Endothelial cell of umbilical vein (primary cell): Measurements from ENCODE around the gene TBX4. TPM values are rescaled to one million over a fixed set of nuclear protein-coding genes. Genes with fewer than 3 reads are reported as not detected.

Experiments
- BruUV-seq: library from RNA; stranded (reverse); fragments of 400-500 nt; replicated peaks from 2 replicates; lab custom pipeline; 2021; lab: Mats Ljungman, UMichigan
- CTCF ChIA-PET: fragments of 300-600, 350-600 bp; sonication (Branson Sonifier 250); formaldehyde crosslinking; loops from one replicate; lab custom pipeline; 2021; ENCODE audit warnings: antibody characterized with exemption, inconsistent platforms; lab: Charles Lee
- POLR2A ChIA-PET: fragments of 300-600, 350-600 bp; sonication (Branson Sonifier 250); formaldehyde crosslinking; loops from one replicate; lab custom pipeline; 2021; ENCODE audit warnings: antibody characterized with exemption, inconsistent platforms; lab: Charles Lee
- DNase-seq: peaks from one replicate; pipeline ENCODE4 v3.0.0-alpha.2; 2011; ENCODE audit warnings: low read depth, low spot score
- FAIRE-seq: peaks from 2 replicates; lab custom pipeline; 2011; peaks lifted over from hg19 to GRCh38; lab: Jason Lieb, UNC
- H2AFZ ChIP-seq: 2 replicates; pipeline ENCODE4 v1.6.0; 2012; ENCODE audit warnings: low read depth, low read length, control low read depth, inconsistent platforms
- H3K27ac ChIP-seq: 2 replicates; pipeline ENCODE4 v1.5.1; 2011; ENCODE audit warnings: low read depth, mild to moderate bottlenecking, control low read depth, low read length, moderate library complexity; ENCODE audit not compliant: insufficient read depth
- H3K27me3 ChIP-seq, 2 experiments: 2 replicates each; pipeline versions ENCODE4 v1.6.0 to v1.6.1; 2011; ENCODE audit warnings: low read length in 2 of 2, mixed read lengths in 1 of 2; ENCODE audit not compliant: control insufficient read depth in 2 of 2, insufficient read depth in 2 of 2
- H3K36me3 ChIP-seq, 2 experiments: 2 replicates in 1 of 2; 3 replicates in 1 of 2; pipeline ENCODE4 v1.5.1; 2011; ENCODE audit warnings: low read length in 2 of 2, mild to moderate bottlenecking in 1 of 2, moderate library complexity in 1 of 2; ENCODE audit not compliant: control insufficient read depth in 2 of 2, insufficient read depth in 2 of 2; ENCODE audit errors: extremely low read depth in 1 of 2
- H3K4me1 ChIP-seq: 3 replicates; pipeline ENCODE4 v1.5.1; 2011; ENCODE audit warnings: mild to moderate bottlenecking, low read length; ENCODE audit not compliant: control insufficient read depth, insufficient read depth; ENCODE audit errors: extremely low read depth
- H3K4me2 ChIP-seq: 2 replicates; pipeline ENCODE4 v1.6.1; 2011; ENCODE audit warnings: low read length, control low read depth, mixed read lengths; ENCODE audit not compliant: insufficient read depth
- H3K4me3 ChIP-seq, 3 experiments: fragments of 200-600 bp in 1 of 3; sonication (generic), shearing (Covaris generic) in 1 of 3; replicated peaks in 1 of 3; 2 replicates each; pipeline ENCODE4 v1.5.1; 2011 to 2016; ENCODE audit warnings: control low read depth in 3 of 3, low read length in 3 of 3, mild to moderate bottlenecking in 2 of 3, inconsistent platforms in 1 of 3, low read depth in 1 of 3, moderate library complexity in 1 of 3; ENCODE audit not compliant: insufficient read depth in 1 of 3
- H3K79me2 ChIP-seq: 2 replicates; pipeline ENCODE4 v1.6.0; 2012; ENCODE audit warnings: low read length, inconsistent platforms; ENCODE audit not compliant: control insufficient read depth, insufficient read depth
- H3K9ac ChIP-seq: replicated peaks from 2 replicates; pipeline ENCODE3; 2011; ENCODE audit warnings: low read length, control low read depth; ENCODE audit not compliant: insufficient read depth; ENCODE audit errors: extremely low read depth
- H3K9me1 ChIP-seq: replicated peaks from 3 replicates; pipeline ENCODE4 v1.6.0; 2011; ENCODE audit warnings: mild to moderate bottlenecking, low read length; ENCODE audit not compliant: control insufficient read depth, insufficient read depth; ENCODE audit errors: extremely low read depth
- H3K9me3 ChIP-seq: replicated peaks from 2 replicates; pipeline ENCODE4 v1.5.1; 2012; ENCODE audit warnings: low read length, inconsistent platforms; ENCODE audit not compliant: control insufficient read depth, insufficient read depth
- H4K20me1 ChIP-seq: replicated peaks from 2 replicates; pipeline ENCODE3; 2011; ENCODE audit warnings: mild to moderate bottlenecking, low read length; ENCODE audit not compliant: control insufficient read depth, insufficient read depth; ENCODE audit errors: extremely low read depth
- EZH2 ChIP-seq: IDR thresholded peaks from 2 replicates; pipeline ENCODE4 v1.6.1; 2012; ENCODE audit warnings: borderline replicate concordance, low read depth, mild to moderate bottlenecking, moderate library complexity, low read length, inconsistent platforms; ENCODE audit not compliant: severe bottlenecking
- FOS ChIP-seq: IDR thresholded peaks from 2 replicates; pipeline ENCODE4 v1.6.1; 2011; ENCODE audit warnings: mild to moderate bottlenecking, low read length, moderate library complexity, borderline replicate concordance; ENCODE audit not compliant: insufficient read depth
- GATA2 ChIP-seq: IDR thresholded peaks from 2 replicates; pipeline ENCODE4 v1.7.0; 2011; ENCODE audit warnings: low read depth, mild to moderate bottlenecking, moderate library complexity, mixed read lengths, low read length; ENCODE audit not compliant: insufficient read length, insufficient read depth
- JUN ChIP-seq: IDR thresholded peaks from 2 replicates; pipeline ENCODE4 v1.6.1; 2011; ENCODE audit warnings: borderline replicate concordance, low read depth; ENCODE audit not compliant: insufficient read length, insufficient read depth
- MYC ChIP-seq: IDR thresholded peaks from one replicate; pipeline ENCODE4 v1.6.1; 2011; ENCODE audit warnings: mild to moderate bottlenecking, low read depth, low read length
- POLR2A ChIP-seq: IDR thresholded peaks from 2 replicates; pipeline ENCODE4 v1.6.1; 2012; ENCODE audit warnings: low read depth, mild to moderate bottlenecking, control low read depth, low read length
- POLR2AphosphoS5 ChIP-seq: IDR thresholded peaks from 2 replicates; pipeline ENCODE4 v1.6.1; 2012; ENCODE audit warnings: low read depth, mild to moderate bottlenecking, control low read depth, low read length, moderate library complexity; ENCODE audit not compliant: insufficient read depth
- dilution Hi-C: fragments of 300-500 bp; cut with MboI; formaldehyde crosslinking; loops from one replicate; pipeline ENCODE4 v1.15.0; 2019; ENCODE audit warnings: low sequenced_read_pairs; ENCODE audit not compliant: extremely low pct_ligation_motif_present
- intact Hi-C: fragments of 100-400 bp; cut with micrococcal nuclease; formaldehyde crosslinking; loops from one replicate; pipeline ENCODE4 v1.10.0; 2022
- polyA plus RNA-seq, 4 experiments: library from polyadenylated mRNA; depleted of rRNA in 3 of 4; stranded (reverse) in 3 of 4; unstranded in 1 of 4; fragments of >200 nt; gene quantifications; 2 replicates each; pipeline versions ENCODE4 v1.2.1 to v1.2.3, GENCODE V29; 2011 to 2012; ENCODE audit warnings: missing spikeins in 1 of 4
- total RNA-seq: library from RNA; stranded (reverse); gene quantifications from 2 replicates; pipeline ENCODE4 v1.2.3, GENCODE V29; 2021
- TF ChIP-seq, protein P1 (sequence below), 2 donors: IDR thresholded peaks; 1 replicate in 1 of 2; 2 replicates in 1 of 2; pipeline ENCODE4 v1.5.1; 2011; ENCODE audit warnings: low read length in 2 of 2, mild to moderate bottlenecking in 2 of 2, moderate library complexity in 2 of 2, control low read depth in 1 of 2, inconsistent platforms in 1 of 2, low read depth in 1 of 2; ENCODE audit not compliant: insufficient read depth in 1 of 2; ENCODE audit errors: extremely low read depth in 1 of 2
- TF ChIP-seq, protein P2 (sequence below): IDR thresholded peaks from 2 replicates; pipeline ENCODE4 v1.6.1; 2011; ENCODE audit not compliant: insufficient read depth, insufficient read length

TBX4 gene
- total and polyA plus RNA-seq, 2 donors (not counting 3 experiments of a cell fraction or from before 2014, with no cell fraction given): not detected

DNA sequence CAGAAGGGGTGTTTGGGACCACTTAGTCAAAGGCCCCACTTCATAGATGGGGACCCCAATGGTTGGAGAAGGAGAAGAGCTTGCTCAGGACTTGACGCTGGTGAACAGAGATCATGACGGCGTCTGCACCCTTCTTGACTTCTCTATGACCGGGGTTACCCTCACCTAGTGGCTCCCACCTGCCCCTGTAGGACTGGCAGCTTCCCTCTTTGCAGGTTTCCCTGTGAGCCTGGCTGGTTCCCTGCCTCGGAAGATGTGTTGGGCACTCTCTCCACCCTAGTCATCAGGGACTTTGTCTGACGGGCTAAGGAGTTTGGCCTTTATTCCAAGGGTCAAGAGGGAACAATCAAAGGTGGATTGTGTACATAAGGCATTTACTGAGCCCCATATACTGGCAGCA, 22.7 kb downstream of the TBX4 start:
- BruUV-seq: no TSS peak

DNA sequence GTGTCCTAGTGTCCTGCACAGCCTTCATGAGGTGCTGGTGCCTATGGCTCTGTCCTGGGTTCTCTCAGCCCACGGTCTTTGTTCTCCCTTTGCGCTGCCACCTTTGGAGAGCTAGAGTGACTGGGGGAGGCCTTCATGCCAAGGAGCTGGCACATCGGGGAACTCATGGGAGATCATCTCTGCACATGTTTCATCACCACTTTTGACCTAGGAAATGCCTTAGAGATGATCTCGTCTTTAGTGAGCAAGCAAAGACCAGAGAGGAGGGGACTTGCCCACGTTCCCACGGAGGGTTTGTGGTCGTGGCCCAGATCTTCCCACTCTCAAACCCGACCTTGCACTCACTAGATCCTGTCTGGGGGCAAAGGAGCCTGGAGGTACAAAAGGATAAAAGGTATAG, 23.5 kb downstream of the TBX4 start:
- no peak for DNase-seq
- H3K9me3 ChIP-seq: no peaks in the 10 kb centered on the region
- no peak overlapping the region for H3K9ac ChIP-seq
- dilution Hi-C loops (no loop called here), intact Hi-C loops (no loop called here)
- no peak overlapping the region for H3K4me2 ChIP-seq
- no peaks in the 10 kb centered on the region for H3K79me2 ChIP-seq
- H3K4me3 ChIP-seq: no peak overlapping the region
- H2AFZ ChIP-seq: no peak overlapping the region
- no peaks in the 10 kb centered on the region for H4K20me1 ChIP-seq
- no peaks in the 10 kb centered on the region for H3K36me3 ChIP-seq
- TF ChIP-seq GATA2 (no peak), MYC (no peak), FOS (no peak), POLR2AphosphoS5 (no peak), POLR2A (no peak), JUN (no peak), EZH2 (no peak)
- TF ChIP-seq, protein P1, sequence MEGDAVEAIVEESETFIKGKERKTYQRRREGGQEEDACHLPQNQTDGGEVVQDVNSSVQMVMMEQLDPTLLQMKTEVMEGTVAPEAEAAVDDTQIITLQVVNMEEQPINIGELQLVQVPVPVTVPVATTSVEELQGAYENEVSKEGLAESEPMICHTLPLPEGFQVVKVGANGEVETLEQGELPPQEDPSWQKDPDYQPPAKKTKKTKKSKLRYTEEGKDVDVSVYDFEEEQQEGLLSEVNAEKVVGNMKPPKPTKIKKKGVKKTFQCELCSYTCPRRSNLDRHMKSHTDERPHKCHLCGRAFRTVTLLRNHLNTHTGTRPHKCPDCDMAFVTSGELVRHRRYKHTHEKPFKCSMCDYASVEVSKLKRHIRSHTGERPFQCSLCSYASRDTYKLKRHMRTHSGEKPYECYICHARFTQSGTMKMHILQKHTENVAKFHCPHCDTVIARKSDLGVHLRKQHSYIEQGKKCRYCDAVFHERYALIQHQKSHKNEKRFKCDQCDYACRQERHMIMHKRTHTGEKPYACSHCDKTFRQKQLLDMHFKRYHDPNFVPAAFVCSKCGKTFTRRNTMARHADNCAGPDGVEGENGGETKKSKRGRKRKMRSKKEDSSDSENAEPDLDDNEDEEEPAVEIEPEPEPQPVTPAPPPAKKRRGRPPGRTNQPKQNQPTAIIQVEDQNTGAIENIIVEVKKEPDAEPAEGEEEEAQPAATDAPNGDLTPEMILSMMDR (IDR thresholded peaks at IDR 0.05; ENCODE audit: extremely low read depth in 1 of 2, insufficient read depth in 1 of 2, low read depth in 1 of 2, low read length in 2 of 2): no peak
- TF ChIP-seq, protein P2, sequence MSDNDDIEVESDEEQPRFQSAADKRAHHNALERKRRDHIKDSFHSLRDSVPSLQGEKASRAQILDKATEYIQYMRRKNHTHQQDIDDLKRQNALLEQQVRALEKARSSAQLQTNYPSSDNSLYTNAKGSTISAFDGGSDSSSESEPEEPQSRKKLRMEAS: no peak
- CTCF ChIA-PET: no interaction called here
- no TSS peak for BruUV-seq
- peaks cover 3 to 8% of the 10 kb centered on the region in 2 experiments for H3K27me3 ChIP-seq
- POLR2A ChIA-PET: no interaction called here
- no peak overlapping the region for H3K27ac ChIP-seq
- FAIRE-seq: no peak
- H3K4me1 ChIP-seq: no peaks in the 10 kb centered on the region
- no peaks in the 10 kb centered on the region for H3K9me1 ChIP-seq

More for the DNA sequence above, 22.7 kb downstream of the TBX4 start:
- H3K4me1 ChIP-seq: no peaks in the 10 kb centered on the region
- FAIRE-seq (no peak), DNase-seq (no peak)
- no peak overlapping the region for H3K27ac ChIP-seq
- H3K27me3 ChIP-seq: peaks cover 3 to 11% of the 10 kb centered on the region in 2 experiments
- no peaks in the 10 kb centered on the region for H3K9me3 ChIP-seq
- H3K4me3 ChIP-seq: no peak overlapping the region
- intact Hi-C loops (no loop called here), dilution Hi-C loops (no loop called here)
- H3K79me2 ChIP-seq: no peaks in the 10 kb centered on the region
- CTCF ChIA-PET: no interaction called here
- no peaks in the 10 kb centered on the region for H3K36me3 ChIP-seq
- TF ChIP-seq, protein P1 (IDR thresholded peaks at IDR 0.05; ENCODE audit: extremely low read depth in 1 of 2, insufficient read depth in 1 of 2, low read depth in 1 of 2, low read length in 2 of 2): no peak
- no peak overlapping the region for H3K4me2 ChIP-seq
- H2AFZ ChIP-seq: no peak overlapping the region
- H3K9me1 ChIP-seq: no peaks in the 10 kb centered on the region
- POLR2A ChIA-PET: no interaction called here
- H3K9ac ChIP-seq: no peak overlapping the region
- H4K20me1 ChIP-seq: no peaks in the 10 kb centered on the region
